Astrocyte (in vitro differentiated cells and primary cell): ENCODE data around the gene PRR15.

ENCODE experiments used
- CTCF ChIP-seq: IDR thresholded peaks from 2 replicates; pipeline ENCODE4 v1.5.1; 2011; ENCODE audit warnings: low read depth, mild to moderate bottlenecking, inconsistent platforms, low read length, moderate library complexity; ENCODE audit not compliant: insufficient read depth
- EZH2 ChIP-seq: IDR thresholded peaks from 2 replicates; pipeline ENCODE4 v1.6.1; 2012; ENCODE audit warnings: mild to moderate bottlenecking, low read length, inconsistent platforms; ENCODE audit not compliant: insufficient read depth

DNA sequence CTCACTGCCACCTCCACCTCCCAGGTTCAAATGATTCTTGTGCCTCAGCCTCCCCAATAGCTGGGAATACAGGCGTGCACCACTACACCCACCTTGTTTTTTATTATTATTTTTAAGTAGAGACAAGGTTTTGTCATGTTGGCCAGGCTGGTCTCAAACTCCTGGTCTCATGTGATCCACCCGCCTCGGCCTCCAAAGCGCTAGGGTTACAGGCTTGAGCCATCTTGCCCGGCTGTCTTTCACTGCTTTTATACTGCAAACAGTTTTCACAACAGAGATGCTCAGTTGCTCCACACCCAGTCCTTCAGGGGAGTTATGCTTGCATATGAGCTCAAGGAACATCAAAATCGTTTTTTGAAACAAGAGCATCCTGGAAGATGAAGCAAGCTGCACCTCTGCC is 1.3 kb upstream of the PRR15 start:
- no peak for TF ChIP-seq CTCF
- no peak for TF ChIP-seq EZH2
